Stomach (tissue), 9 donors: ENCODE results near the gene TMEM236. TPM values are rescaled to one million over a fixed set of nuclear protein-coding genes. Genes with fewer than 3 reads are reported as not detected.
A peak's percentile ranks its signal among the peaks of the same experiment; 100 is the strongest.

Source experiments
- DNase-seq, 2 donors: peaks; one replicate each; pipeline versions ENCODE4 v3.0.0 to v3.0.0-alpha.2; 2013 to 2019
- H3K27ac ChIP-seq, 5 donors: fragments of 200-600 bp in 4 of 5; sonication (generic) in 4 of 5; one replicate each; pipeline ENCODE4 v1.5.1; 2013 to 2019; ENCODE audit warnings: mild to moderate bottlenecking in 1 of 5, moderate library complexity in 1 of 5
- H3K27me3 ChIP-seq, 3 donors: fragments of 200-600 bp; sonication (generic); one replicate each; pipeline ENCODE4 v1.5.1; 2017 to 2019; ENCODE audit warnings: mixed run types in 1 of 3
- H3K36me3 ChIP-seq, 4 donors: fragments of 200-600 bp; sonication (generic); 1 replicate in 3 of 4; 2 replicates in 1 of 4; pipeline ENCODE4 v1.5.1; 2016 to 2019
- H3K4me1 ChIP-seq, 4 donors: fragments of 200-600 bp; sonication (generic); one replicate each; pipeline ENCODE4 v1.5.1; 2016 to 2019
- H3K4me3 ChIP-seq, 4 donors: fragments of 200-600 bp; sonication (generic) in 3 of 4; one replicate each; pipeline ENCODE4 v1.5.1; 2016 to 2019; ENCODE audit warnings: mild to moderate bottlenecking in 1 of 4
- H3K9me3 ChIP-seq, 4 donors: fragments of 200-600 bp; sonication (generic); one replicate each; pipeline ENCODE4 v1.5.1; 2016 to 2019
- CTCF ChIP-seq, 7 experiments: fragments of 450-650 bp in 4 of 7; fragments of 200-600 bp in 3 of 7; sonication (generic) in 3 of 7; IDR thresholded peaks; one replicate each; pipeline ENCODE4 v1.5.1; 2016 to 2019; ENCODE audit warnings: antibody characterized with exemption in 7 of 7, control low read depth in 2 of 7, mild to moderate bottlenecking in 1 of 7
- EP300 ChIP-seq: sonication (generic); formaldehyde crosslinking; IDR thresholded peaks from one replicate; pipeline ENCODE4 v1.6.1; 2017; ENCODE audit warnings: antibody characterized with exemption
- POLR2A ChIP-seq, 4 donors: fragments of 450-650 bp; IDR thresholded peaks; one replicate each; pipeline ENCODE4 v1.6.1; 2016; ENCODE audit warnings: antibody characterized with exemption in 4 of 4, control low read depth in 2 of 4, mild to moderate bottlenecking in 1 of 4, moderate library complexity in 1 of 4
- POLR2AphosphoS5 ChIP-seq, 3 donors: sonication (generic); formaldehyde crosslinking; IDR thresholded peaks; one replicate each; pipeline ENCODE4 v1.6.1; 2016; ENCODE audit warnings: antibody characterized with exemption in 3 of 3
- WGBS, 5 donors: extraction: QIAGEN DNeasy Blood & Tissue Kit in 3 of 5; methylation state at CpG; one replicate each; pipeline versions ENCODE4 v1.1.5 to v1.1.7; 2013 to 2018; 5-methylcytosine and 5-hydroxymethylcytosine counted together
- intact Hi-C: fragments of 100-400 bp; cut with DNase I; formaldehyde crosslinking; loops from one replicate; pipeline ENCODE4 v1.15.1; 2023; ENCODE audit warnings: low total_unique reads
- polyA plus RNA-seq, 3 donors: library from polyadenylated mRNA; stranded (reverse); fragments of 200-250 nt; gene quantifications; one replicate each; pipeline ENCODE4 v1.2.3, GENCODE V29; 2013
- total RNA-seq, 5 donors: library from RNA; depleted of rRNA; stranded (reverse); fragments of >200 nt; gene quantifications; one replicate each; pipeline versions ENCODE4 v1.1.0 to v1.2.3, GENCODE V29; 2014 to 2016
- donor health status: healthy with polysubstance abuse.
- donor health status: Bipolar disorder and iron deficiency.
- donor health status: healthy.

Gene TMEM236
- total and polyA plus RNA-seq, 8 donors = 0.08 to 9.6 (median 1.3) TPM; not detected in 2

GRCh38 chr10:17785276-17785930 lies 33.4 kb downstream of the TMEM236 start:
- Histone ChIP-seq H3K27ac (peak overlapping the region in 2 of 5 donors; percentile 15 to 31), H3K36me3 (no peaks in the 10 kb centered on the region), H3K27me3 (no peaks in the 10 kb centered on the region), H3K9me3 (no peaks in the 10 kb centered on the region), H3K4me3 (no peak overlapping the region), H3K4me1 (peaks cover 0 to 29% (median 9%) of the 10 kb centered on the region in 4 donors)
- intact Hi-C loops = no loop called here
- TF ChIP-seq POLR2AphosphoS5 (IDR thresholded peaks at IDR 0.05) (no peak), CTCF (IDR thresholded peaks at IDR 0.05) (no peak)
- DNase-seq = no peak
- 73 to 89% (median 84%) methylated on average over 5 of the region's 5 CpGs for WGBS, 5 donors

DNA sequence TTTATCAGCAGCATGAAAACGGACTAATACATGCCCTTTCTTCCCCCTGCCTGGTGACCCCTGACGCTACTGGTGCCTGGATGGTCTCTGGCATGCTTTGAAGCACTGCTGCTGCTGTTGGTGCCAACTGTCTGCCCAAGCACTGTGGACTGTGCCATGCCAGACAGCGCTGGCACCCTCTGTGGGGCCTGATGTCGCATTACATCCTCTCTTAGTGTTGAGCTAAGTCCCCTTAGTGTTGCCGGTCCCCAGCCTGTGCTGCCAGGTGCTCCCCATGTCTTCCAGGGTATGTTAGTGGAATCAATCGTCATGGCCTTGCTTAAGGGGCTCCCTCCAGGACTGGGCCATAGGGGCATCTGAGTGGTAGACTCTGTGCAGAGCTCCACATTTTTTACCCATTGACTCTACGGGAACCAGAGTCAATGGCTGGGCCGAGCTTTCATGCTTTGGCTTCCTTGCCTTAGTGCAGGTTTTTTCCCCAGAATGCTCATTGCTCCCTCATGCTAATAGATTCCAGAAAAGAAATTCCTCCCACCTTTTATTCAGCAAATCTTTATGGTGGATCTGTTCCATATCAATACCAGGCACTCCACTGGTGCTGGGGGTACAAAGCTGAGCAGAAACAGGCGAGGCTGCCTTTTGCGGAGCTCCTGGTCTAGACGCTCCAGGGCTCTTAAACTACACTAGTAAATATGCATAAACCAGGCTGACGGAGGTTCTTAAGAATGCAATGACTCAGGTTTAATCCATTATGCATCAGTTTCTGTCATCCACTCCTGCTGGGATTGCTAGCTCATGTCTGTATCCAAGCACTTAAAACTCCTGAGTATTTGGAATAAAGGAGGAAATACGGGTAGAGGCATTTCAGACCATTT lies 35.3 kb downstream of the TMEM236 start:
- WGBS, 5 donors = 83 to 91% (median 89%) methylated on average over 13 of the region's 13 CpGs
- intact Hi-C loops = no loop called here
- Histone ChIP-seq H3K4me1 (peaks cover 0 to 29% (median 12%) of the 10 kb centered on the region in 4 donors), H3K36me3 (no peaks in the 10 kb centered on the region), H3K27ac (no peak overlapping the region), H3K9me3 (no peaks in the 10 kb centered on the region), H3K4me3 (no peak overlapping the region), H3K27me3 (no peaks in the 10 kb centered on the region)
- DNase-seq = peak in 1 of 2 donors; percentile 52
- no peak for TF ChIP-seq CTCF (IDR thresholded peaks at IDR 0.05)
- TF ChIP-seq POLR2A (IDR thresholded peaks at IDR 0.05) = no peak
- TF ChIP-seq EP300 = no peak
- TF ChIP-seq POLR2AphosphoS5 (IDR thresholded peaks at IDR 0.05) = no peak

DNA sequence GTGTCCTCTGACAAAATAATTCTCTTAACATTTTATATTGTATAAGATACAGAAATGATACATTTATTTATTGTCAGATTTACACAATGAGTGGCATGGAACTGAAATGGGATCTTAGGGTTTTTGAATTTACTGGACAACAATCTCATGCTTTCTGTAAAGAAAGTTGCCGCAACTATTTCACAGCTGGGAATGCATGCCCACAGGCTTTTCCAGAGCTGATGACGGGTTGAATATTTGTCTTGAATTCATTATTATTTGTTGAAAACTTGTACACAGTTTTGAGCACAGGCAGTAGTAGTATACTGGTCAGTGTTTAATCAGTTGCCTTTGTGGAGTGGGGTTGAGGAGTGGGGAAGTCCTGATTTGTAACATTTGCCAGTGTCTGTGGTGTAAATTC lies 36.6 kb downstream of the TMEM236 start:
- intact Hi-C loops = no loop called here
- Histone ChIP-seq H3K27ac (no peak overlapping the region), H3K27me3 (no peaks in the 10 kb centered on the region), H3K4me1 (peaks cover 0 to 28% (median 15%) of the 10 kb centered on the region in 4 donors), H3K36me3 (no peaks in the 10 kb centered on the region), H3K4me3 (no peak overlapping the region), H3K9me3 (no peaks in the 10 kb centered on the region)
- 87 to 97% (median 94%) methylated on average over 2 of the region's 2 CpGs for WGBS, 5 donors
- no peak for TF ChIP-seq CTCF (IDR thresholded peaks at IDR 0.05)
- no peak for TF ChIP-seq POLR2AphosphoS5 (IDR thresholded peaks at IDR 0.05)
- TF ChIP-seq EP300 = no peak
- no peak for TF ChIP-seq POLR2A (IDR thresholded peaks at IDR 0.05)
- DNase-seq = no peak

DNA sequence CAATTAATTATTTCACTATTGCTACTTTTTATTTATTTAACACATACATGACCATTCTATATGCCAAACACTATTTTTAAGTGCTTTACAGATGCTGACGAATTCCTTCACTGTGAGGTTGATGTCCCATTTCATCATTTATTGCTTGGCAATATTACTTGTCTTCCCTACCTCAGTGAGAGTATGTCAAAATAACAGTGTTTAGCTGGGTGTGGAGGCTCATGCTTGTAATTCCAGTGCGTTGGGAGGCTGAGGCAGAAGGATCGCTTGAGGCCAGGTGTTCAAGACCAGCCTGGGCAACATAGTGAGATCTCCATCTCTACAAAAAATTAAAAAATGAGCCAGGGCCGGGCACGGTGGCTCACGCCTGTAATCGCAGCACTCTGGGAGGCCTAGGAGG lies 37.4 kb downstream of the TMEM236 start:
- WGBS, 5 donors = 84 to 96% (median 93%) methylated on average over 7 of the region's 7 CpGs
- no peak overlapping the region for H3K4me3 ChIP-seq
- no peaks in the 10 kb centered on the region for H3K27me3 ChIP-seq
- no peak for DNase-seq
- H3K27ac ChIP-seq = no peak overlapping the region
- TF ChIP-seq POLR2A (IDR thresholded peaks at IDR 0.05) (no peak), POLR2AphosphoS5 (IDR thresholded peaks at IDR 0.05) (no peak), EP300 (no peak), CTCF (IDR thresholded peaks at IDR 0.05) (no peak)
- intact Hi-C loops = no loop called here
- no peaks in the 10 kb centered on the region for H3K36me3 ChIP-seq
- peaks cover 0 to 23% (median 16%) of the 10 kb centered on the region in 4 donors for H3K4me1 ChIP-seq
- H3K9me3 ChIP-seq = no peaks in the 10 kb centered on the region
